Esophagus muscularis mucosa (tissue), 4 donors: ENCODE measurements around the gene RAB11A. TPM values are rescaled to one million over a fixed set of nuclear protein-coding genes. Genes with fewer than 3 reads are reported as not detected.

Experiments
- DNase-seq: peaks from one replicate; pipeline ENCODE4 v3.0.0-alpha.2; 2017; ENCODE audit errors: extremely low spot score
- H3K27ac ChIP-seq, 4 donors: fragments of 200-600 bp; sonication (generic); replicated peaks in 1 of 4; 1 replicate in 3 of 4; 2 replicates in 1 of 4; pipeline ENCODE4 v1.5.1; 2016 to 2019; ENCODE audit warnings: mild to moderate bottlenecking in 1 of 4
- H3K27me3 ChIP-seq, 4 donors: fragments of 200-600 bp; sonication (generic); one replicate each; pipeline versions ENCODE4 v1.5.1 to v1.6.0; 2016 to 2019
- H3K36me3 ChIP-seq, 4 donors: fragments of 200-600 bp; sonication (generic); one replicate each; pipeline ENCODE4 v1.5.1; 2016 to 2019
- H3K4me1 ChIP-seq, 4 donors: fragments of 200-600 bp; sonication (generic); one replicate each; pipeline ENCODE4 v1.5.1; 2016 to 2019
- H3K4me3 ChIP-seq, 4 donors: fragments of 200-600 bp; sonication (generic); 1 replicate in 2 of 4; 2 replicates in 2 of 4; pipeline ENCODE4 v1.5.1; 2016 to 2019; ENCODE audit warnings: mild to moderate bottlenecking in 4 of 4, moderate library complexity in 1 of 4
- H3K9me3 ChIP-seq, 4 donors: fragments of 200-600 bp; sonication (generic); 1 replicate in 3 of 4; 2 replicates in 1 of 4; pipeline ENCODE4 v1.5.1; 2016 to 2019
- EP300 ChIP-seq: sonication (generic); formaldehyde crosslinking; IDR thresholded peaks from one replicate; pipeline ENCODE4 v1.6.1; 2017; ENCODE audit warnings: antibody characterized with exemption
- POLR2A ChIP-seq: fragments of 450-650 bp; IDR thresholded peaks from one replicate; pipeline ENCODE4 v1.6.1; 2017; ENCODE audit warnings: antibody characterized with exemption, moderate library complexity, mild to moderate bottlenecking, low read depth
- POLR2AphosphoS5 ChIP-seq, 2 donors: sonication (generic); formaldehyde crosslinking; IDR thresholded peaks; one replicate each; pipeline ENCODE4 v1.6.1; 2017; ENCODE audit warnings: antibody characterized with exemption in 2 of 2
- WGBS: methylation state at CpG from one replicate; pipeline ENCODE4 v1.1.5; 2018; 5-methylcytosine and 5-hydroxymethylcytosine counted together
- intact Hi-C: fragments of 100-400 bp; cut with DNase I; formaldehyde crosslinking; loops from one replicate; pipeline ENCODE4 v1.15.1; 2023
- total RNA-seq, 4 donors: library from RNA; depleted of rRNA; stranded (reverse); fragments of >200 nt; gene quantifications; one replicate each; pipeline versions ENCODE4 v1.1.0 to v1.2.1, GENCODE V29; 2016
- TF ChIP-seq, protein P1 (sequence below), 3 experiments: fragments of 200-600 bp in 2 of 3; fragments of 450-650 bp in 1 of 3; sonication (generic) in 2 of 3; IDR thresholded peaks; one replicate each; pipeline ENCODE4 v1.5.1; 2017 to 2019; ENCODE audit warnings: antibody characterized with exemption in 3 of 3, mild to moderate bottlenecking in 2 of 3, moderate library complexity in 1 of 3

The RAB11A gene
- total RNA-seq, 4 donors from 2014 or later = 51.9 to 134 (median 122) TPM

DNA sequence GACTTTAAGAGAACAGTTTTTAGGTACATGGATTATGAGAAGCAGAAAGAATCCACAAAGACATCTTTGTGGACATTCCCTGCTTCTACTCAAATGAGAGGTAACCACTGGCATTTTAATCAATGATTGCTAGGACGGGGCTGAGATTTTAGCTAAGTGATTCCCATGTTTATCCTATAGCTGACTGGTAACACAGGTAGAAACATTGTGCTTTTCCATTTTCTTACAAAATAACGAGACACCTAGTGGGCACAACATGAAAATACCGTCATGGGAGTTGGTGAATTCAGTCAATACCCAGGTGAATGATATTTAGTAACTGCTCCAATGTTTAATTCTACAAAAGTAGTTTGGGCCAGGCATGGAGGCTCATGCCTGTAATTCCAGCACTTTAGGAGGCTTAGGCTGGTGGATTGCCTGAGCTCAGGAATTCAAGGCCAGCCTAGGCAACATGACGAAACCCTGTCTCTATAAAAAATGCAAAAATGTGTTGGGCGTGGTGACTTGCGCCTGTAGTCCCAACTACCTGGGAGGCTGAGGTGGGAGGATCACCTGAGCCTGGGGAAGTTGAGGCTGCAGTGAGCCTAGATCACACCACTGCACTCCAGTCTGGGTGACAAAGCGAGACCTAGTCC lies 40.0 kb upstream of the RAB11A start:
- no peaks in the 10 kb centered on the region for H3K27me3 ChIP-seq
- no peak overlapping the region for H3K27ac ChIP-seq
- no peak for TF ChIP-seq POLR2AphosphoS5 (IDR thresholded peaks at IDR 0.05)
- TF ChIP-seq, protein P1, sequence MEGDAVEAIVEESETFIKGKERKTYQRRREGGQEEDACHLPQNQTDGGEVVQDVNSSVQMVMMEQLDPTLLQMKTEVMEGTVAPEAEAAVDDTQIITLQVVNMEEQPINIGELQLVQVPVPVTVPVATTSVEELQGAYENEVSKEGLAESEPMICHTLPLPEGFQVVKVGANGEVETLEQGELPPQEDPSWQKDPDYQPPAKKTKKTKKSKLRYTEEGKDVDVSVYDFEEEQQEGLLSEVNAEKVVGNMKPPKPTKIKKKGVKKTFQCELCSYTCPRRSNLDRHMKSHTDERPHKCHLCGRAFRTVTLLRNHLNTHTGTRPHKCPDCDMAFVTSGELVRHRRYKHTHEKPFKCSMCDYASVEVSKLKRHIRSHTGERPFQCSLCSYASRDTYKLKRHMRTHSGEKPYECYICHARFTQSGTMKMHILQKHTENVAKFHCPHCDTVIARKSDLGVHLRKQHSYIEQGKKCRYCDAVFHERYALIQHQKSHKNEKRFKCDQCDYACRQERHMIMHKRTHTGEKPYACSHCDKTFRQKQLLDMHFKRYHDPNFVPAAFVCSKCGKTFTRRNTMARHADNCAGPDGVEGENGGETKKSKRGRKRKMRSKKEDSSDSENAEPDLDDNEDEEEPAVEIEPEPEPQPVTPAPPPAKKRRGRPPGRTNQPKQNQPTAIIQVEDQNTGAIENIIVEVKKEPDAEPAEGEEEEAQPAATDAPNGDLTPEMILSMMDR (IDR thresholded peaks at IDR 0.05) = peak; percentile 27 to 46 (median 30)
- H3K4me1 ChIP-seq = peaks cover 22 to 29% (median 26%) of the 10 kb centered on the region in 4 donors
- H3K4me3 ChIP-seq = no peak overlapping the region
- no peaks in the 10 kb centered on the region for H3K9me3 ChIP-seq
- no peak for DNase-seq
- WGBS = 63% methylated on average over 7 of the region's 7 CpGs
- intact Hi-C loops = no loop called here
- no peaks in the 10 kb centered on the region for H3K36me3 ChIP-seq

DNA sequence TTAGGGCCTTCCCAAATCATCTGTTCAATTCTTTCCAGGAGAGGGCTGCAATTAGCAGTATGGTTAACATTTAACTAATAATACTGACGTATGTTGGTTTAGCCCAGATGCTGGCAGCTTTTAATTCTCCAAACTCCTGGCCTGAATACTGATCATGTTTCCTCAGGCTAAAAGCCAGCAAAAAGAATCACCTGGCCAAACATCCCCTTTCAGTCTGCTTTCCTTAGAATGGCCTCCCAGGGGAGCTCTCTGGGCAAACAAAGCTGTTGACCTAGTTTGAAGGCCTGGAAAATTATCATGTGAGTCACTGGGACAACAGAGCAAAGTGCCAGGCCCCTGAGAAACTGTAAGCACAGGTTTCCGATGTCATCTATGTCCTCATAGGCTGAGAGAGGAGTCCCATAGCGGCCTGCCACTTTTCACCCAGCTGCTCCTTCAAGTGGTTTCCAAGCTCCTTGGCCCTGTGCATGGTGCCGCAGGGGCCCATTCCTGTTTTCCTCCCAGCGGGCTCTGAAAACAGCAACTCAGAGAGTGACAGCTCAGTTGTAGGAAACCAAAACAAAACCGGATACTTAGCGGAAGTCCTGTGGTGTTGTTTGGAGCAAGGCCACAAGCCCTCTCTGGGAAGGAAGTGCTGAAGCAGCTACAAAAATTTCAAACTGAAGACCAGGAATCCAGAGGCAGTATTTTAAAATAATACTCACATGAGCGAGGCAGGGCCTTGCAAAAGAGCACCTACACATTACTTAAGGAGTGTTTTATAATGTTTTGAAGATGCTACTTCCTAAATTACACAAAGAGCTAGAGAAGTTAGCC lies 36.5 kb upstream of the RAB11A start:
- no peaks in the 10 kb centered on the region for H3K9me3 ChIP-seq
- intact Hi-C loops = no loop called here
- 21% methylated on average over 6 of the region's 8 CpGs for WGBS
- TF ChIP-seq POLR2A (no peak), POLR2AphosphoS5 (IDR thresholded peaks at IDR 0.05) (peak; percentile 59 to 65)
- peak overlapping the region; percentile 19 to 36 (median 25) for H3K4me3 ChIP-seq
- H3K36me3 ChIP-seq = no peaks in the 10 kb centered on the region
- DNase-seq = peak; percentile 95
- H3K27ac ChIP-seq = peak overlapping the region; percentile 67 to 79 (median 74)
- peaks cover 23 to 30% (median 27%) of the 10 kb centered on the region in 4 donors for H3K4me1 ChIP-seq
- H3K27me3 ChIP-seq = no peaks in the 10 kb centered on the region

DNA sequence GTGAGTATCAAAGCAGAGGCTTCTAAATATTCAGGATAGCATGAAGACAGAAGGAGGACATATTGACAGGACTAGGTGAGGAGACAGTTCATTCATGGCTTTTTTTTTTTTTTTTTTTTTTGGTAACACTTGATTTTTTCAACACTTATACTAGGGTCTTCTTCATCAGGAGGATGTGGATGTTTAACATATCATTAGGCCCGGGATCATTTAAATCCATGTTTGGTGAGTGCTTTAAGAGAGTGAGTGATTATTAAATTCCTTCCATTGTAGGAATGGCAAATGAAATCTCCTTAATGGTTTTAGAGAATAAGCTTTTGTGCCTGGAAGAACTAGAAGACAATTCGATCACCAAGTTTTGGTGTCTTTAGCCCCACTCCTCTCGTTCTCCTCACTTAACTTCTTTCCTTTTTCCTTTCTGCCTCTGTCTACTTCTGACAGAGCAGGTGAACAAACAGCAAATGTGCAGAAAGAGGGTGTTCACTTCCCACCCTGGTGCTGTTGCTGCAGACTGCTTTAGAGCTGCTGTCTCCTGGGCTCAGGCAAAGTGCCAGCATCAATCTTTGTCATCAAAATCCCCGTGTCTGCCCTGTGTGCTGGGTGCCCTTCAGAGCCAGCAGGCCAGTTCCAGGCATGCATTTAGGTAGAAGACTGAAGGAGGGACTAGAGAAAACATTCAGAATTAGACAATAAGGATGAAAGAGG lies 35.6 kb upstream of the RAB11A start:
- no peaks in the 10 kb centered on the region for H3K9me3 ChIP-seq
- DNase-seq = no peak
- H3K4me3 ChIP-seq = peak overlapping the region in 1 of 4 donors; percentile 19
- intact Hi-C loops = no loop called here
- WGBS = 66% methylated on average over 4 of the region's 4 CpGs
- H3K27ac ChIP-seq = peak overlapping the region; percentile 67 to 79 (median 74)
- H3K4me1 ChIP-seq = peaks cover 23 to 30% (median 27%) of the 10 kb centered on the region in 4 donors
- H3K27me3 ChIP-seq = no peaks in the 10 kb centered on the region
- TF ChIP-seq POLR2AphosphoS5 (IDR thresholded peaks at IDR 0.05) = no peak
- no peak for TF ChIP-seq POLR2A
- TF ChIP-seq, protein P1 (IDR thresholded peaks at IDR 0.05) = no peak
- TF ChIP-seq EP300 = no peak
- H3K36me3 ChIP-seq = no peaks in the 10 kb centered on the region

DNA sequence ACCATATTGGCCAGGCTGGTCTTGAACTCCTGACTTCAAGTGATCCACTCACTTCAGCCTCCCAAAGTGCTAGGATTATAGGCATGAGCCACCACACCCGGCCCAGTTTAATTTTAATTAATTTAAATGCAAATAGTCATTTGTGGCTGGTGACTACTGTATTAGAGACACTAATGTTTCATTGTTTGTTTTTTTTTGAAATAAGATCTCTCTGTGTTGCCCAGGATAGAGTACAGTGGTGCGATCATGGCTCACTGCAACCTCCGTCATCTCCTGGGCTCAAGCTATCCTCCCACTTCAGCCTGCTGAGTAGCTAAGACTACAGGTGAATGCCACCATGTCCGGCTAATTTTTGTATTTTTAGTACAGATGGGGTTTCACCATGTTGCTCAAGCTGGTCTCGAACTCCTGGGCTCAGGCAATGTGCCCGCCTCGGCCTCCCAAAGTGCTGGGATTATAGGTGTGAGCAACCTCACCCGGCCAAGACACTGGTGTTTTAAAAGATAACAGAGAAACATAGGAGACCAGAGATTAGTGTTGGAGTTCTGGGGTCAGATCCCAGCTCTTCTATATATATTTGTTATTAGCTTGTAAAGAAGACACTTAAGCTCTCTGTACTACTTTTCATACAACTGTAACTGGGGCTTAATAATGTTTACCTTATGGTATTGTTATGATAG lies 34.5 kb upstream of the RAB11A start:
- no peaks in the 10 kb centered on the region for H3K27me3 ChIP-seq
- no peak overlapping the region for H3K4me3 ChIP-seq
- H3K4me1 ChIP-seq = peaks cover 23 to 30% (median 27%) of the 10 kb centered on the region in 4 donors
- intact Hi-C loops = no loop called here
- H3K36me3 ChIP-seq = no peaks in the 10 kb centered on the region
- DNase-seq = no peak
- no peak overlapping the region for H3K27ac ChIP-seq
- WGBS = 91% methylated on average over 8 of the region's 8 CpGs
- TF ChIP-seq, protein P1 (IDR thresholded peaks at IDR 0.05) = no peak
- TF ChIP-seq EP300 (no peak), POLR2AphosphoS5 (IDR thresholded peaks at IDR 0.05) (no peak), POLR2A (no peak)
- no peaks in the 10 kb centered on the region for H3K9me3 ChIP-seq
